Measurements from ENCODE around the gene KREMEN1.

KREMEN1 gene

DNA sequence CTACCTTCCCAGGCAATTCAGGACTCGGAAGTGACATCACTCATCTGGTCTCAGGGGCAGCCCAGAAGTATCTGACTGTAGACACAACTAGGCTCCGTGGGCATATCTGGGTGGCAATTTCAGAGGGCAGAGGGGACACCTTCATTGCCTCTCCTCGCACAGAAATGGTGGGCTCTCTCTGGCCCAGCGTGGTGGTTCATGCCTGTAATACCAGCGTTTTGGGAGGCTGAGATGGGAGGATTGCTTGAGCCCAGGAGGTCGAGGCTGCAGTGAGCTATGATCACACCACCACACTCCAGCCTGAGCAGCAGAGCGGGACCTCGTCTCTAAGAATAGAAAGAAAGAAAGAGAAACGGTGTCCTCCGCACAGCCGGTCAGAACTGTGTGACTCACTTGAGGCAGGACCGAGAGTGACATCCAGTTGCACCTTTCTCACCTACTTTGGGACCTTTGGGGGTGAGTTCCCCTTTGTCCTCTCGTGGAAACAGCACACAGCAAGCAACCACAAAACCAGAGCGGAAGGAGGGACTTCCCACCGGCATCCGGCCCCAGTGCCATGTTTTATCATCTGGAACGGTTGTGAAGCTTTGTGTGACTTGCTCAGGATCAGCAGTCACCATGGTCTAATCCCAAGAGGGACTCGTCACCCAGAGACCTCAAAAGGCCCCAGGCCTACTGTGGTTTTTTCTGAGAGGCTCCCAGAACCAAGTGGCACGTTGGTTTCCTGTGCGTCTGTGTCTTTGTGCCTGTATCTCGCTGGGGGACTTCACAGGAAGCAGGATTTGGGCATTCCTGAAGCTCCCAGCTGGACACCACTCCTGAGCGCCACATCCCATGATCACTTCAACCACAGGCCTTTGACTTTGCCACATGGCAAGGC is 94.4 kb downstream of the KREMEN1 start:
- Histone ChIP-seq H3K27ac (ENCODE audit: low read length) (no peak overlapping the region), H3K36me3 (ENCODE audit: insufficient read depth, low read depth, low read length) (no peaks in the 10 kb centered on the region), H3K9me3 (ENCODE audit: insufficient read depth, low read depth, low read length) (no peaks in the 10 kb centered on the region), H3K27me3 (ENCODE audit: insufficient read depth, low read length) (no peaks in the 10 kb centered on the region; the same call in 1 of the 2 replicates), H3K4me3 (ENCODE audit: low read length) (no peak overlapping the region), H3K4me1 (ENCODE audit: insufficient read depth, low read length) (no peaks in the 10 kb centered on the region), H3K9ac (ENCODE audit: low read depth, low read length) (no peak overlapping the region)

DNA sequence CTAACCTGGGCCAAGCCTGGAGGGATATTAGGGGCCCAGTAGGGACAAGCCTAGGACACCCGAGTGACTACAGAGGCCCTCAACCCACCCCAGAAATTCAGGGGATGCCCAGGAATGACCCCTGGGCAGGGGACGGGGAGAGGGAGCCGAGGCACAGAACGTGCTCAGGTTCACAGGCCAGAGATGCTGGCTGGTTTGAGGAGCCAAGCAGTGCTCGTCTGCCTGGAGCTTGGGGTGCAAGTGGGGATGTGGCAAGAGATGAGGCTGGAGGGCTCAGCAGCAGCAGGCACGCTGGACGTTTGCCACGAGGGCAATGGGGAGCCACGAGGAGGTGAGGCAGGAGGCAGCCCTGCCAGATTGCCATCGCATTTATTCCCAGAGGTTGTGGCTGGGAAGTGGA is 98.9 kb downstream of the KREMEN1 start:
- no peak overlapping the region for H3K27ac ChIP-seq (ENCODE audit: low read length)
- H3K4me1 ChIP-seq (ENCODE audit: insufficient read depth, low read length) = no peaks in the 10 kb centered on the region
- no peak overlapping the region for H3K9ac ChIP-seq (ENCODE audit: low read depth, low read length)
- H3K4me3 ChIP-seq (ENCODE audit: low read length) = no peak overlapping the region
- H3K27me3 ChIP-seq (ENCODE audit: insufficient read depth, low read length) = no peaks in the 10 kb centered on the region
- H3K9me3 ChIP-seq (ENCODE audit: insufficient read depth, low read depth, low read length) = peaks cover 8% of the 10 kb centered on the region
- no peaks in the 10 kb centered on the region for H3K36me3 ChIP-seq (ENCODE audit: insufficient read depth, low read depth, low read length)

- peaks cover 8% of the 10 kb centered on the region for H3K9me3 ChIP-seq (ENCODE audit: insufficient read depth, low read depth, low read length)
- no peak overlapping the region for H3K9ac ChIP-seq (ENCODE audit: low read depth, low read length)
- H3K4me3 ChIP-seq (ENCODE audit: low read length) = no peak overlapping the region
- no peak overlapping the region for H3K27ac ChIP-seq (ENCODE audit: low read length)
- no peaks in the 10 kb centered on the region for H3K36me3 ChIP-seq (ENCODE audit: insufficient read depth, low read depth, low read length)
- no peaks in the 10 kb centered on the region for H3K4me1 ChIP-seq (ENCODE audit: insufficient read depth, low read length)
- H3K27me3 ChIP-seq (ENCODE audit: insufficient read depth, low read length) = no peaks in the 10 kb centered on the region
Measured at GRCh38 chr22:29172216-29172615, 99.4 kb downstream of the KREMEN1 start.

DNA sequence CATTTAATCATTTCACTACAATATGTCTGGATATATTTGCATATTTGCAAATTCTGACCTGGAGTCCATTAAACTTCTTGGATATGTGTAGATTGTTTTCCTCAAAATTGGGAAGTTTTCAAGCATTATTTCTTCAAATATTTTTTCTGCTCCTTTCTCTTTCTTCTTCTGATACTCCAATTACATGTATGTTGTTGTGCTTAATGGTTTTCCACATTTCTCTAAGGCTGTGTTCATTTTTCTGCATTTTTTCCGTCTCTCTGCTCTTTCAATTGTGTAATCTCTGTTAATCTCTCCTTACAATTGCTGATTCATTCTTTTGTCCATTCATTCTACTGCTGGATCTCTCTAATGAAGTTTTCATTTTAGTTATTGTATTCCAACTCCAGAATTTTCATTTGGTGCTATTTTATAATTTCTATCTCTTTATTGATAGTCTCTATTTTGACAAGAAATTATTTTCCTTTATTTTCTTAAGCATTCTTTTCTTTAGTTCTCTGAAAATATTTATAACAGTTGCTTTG is 102.5 kb downstream of the KREMEN1 start:
- Histone ChIP-seq H3K9ac (ENCODE audit: low read depth, low read length) (no peak overlapping the region), H3K4me3 (ENCODE audit: low read length) (no peak overlapping the region), H3K9me3 (ENCODE audit: insufficient read depth, low read depth, low read length) (peaks cover 8% of the 10 kb centered on the region), H3K27me3 (ENCODE audit: insufficient read depth, low read length) (no peaks in the 10 kb centered on the region), H3K36me3 (ENCODE audit: insufficient read depth, low read depth, low read length) (no peaks in the 10 kb centered on the region), H3K4me1 (ENCODE audit: insufficient read depth, low read length) (no peaks in the 10 kb centered on the region), H3K27ac (ENCODE audit: low read length) (no peak overlapping the region)

DNA sequence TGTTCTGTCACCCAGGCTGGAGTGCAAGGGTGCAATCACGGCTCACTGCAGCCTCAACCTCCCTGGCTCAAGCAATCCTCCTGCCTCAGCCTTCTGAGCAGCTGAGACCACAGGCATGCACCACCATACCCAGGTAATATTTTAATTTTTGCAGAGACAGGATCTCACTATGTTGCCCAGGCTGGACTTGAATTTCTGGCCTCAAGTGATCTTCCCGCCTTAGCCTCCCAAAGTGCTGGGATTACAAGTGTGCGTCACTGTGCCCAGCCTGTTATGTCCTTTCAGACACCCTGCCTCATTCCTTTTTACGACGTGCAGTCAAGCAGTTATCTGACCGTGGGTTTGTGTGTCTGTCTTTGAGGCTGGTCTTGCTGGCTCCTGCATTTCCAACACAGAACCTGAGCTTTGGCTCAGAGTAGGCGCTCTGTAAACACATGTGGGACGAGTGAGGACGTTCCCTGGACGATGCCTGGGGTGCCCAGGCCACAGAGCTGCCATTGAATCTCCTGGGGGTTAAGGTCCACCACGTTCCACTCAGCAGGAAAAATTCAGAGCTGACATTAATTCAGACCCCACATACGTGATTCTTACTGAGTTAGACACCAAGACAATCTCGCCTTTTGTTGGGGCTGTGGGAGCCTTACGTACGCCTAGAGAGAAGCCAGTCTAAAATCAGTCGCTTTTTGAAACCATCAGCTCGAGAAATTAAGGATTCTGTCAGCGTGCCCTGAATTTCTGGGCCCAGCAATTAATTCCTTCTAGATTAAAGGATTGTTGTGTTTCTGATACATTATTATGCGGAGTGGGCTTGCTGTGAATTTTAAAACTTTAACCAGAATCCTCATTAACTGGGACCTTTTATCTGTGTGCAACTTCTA is 111.4 kb downstream of the KREMEN1 start:
- Histone ChIP-seq H3K4me3 (ENCODE audit: low read length) (no peak overlapping the region), H3K36me3 (ENCODE audit: insufficient read depth, low read depth, low read length) (no peaks in the 10 kb centered on the region), H3K9ac (ENCODE audit: low read depth, low read length) (no peak overlapping the region), H3K4me1 (ENCODE audit: insufficient read depth, low read length) (peaks cover 5% of the 10 kb centered on the region; the same call in 1 of the 2 replicates), H3K27me3 (ENCODE audit: insufficient read depth, low read length) (no peaks in the 10 kb centered on the region), H3K27ac (ENCODE audit: low read length) (no peak overlapping the region), H3K9me3 (ENCODE audit: insufficient read depth, low read depth, low read length) (no peaks in the 10 kb centered on the region)

DNA sequence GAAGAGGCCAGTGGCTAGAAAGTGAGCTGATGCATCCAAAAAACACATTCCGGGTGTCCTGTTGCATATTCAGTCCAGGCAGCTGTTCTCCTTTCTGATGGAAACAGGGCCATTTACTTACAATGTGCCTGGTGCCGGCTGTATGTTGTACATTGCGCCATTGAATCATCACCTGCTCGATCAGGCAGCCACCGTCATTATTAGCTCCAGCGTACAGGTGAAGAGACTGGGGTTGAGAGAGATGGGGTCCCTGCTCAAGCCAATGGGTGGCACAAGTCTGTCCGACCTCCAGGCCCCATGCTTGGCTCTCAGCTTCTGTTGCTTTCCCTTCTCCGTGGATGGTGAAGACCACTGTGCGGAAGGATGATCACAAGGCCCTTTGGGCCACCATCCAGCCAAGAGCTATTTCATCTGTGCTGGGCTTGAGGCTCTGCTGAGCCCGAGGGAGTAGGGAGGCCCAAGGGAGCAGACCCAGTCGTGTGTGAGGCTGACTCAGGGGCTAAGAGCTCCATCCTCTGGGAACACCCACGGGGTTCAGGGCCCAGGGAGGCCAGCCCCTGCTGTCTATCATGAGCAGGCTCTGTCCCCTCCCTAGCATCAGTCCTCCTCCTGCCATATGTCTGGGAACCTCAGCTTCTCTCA is 112.1 kb downstream of the KREMEN1 start:
- H3K27ac ChIP-seq (ENCODE audit: low read length) = no peak overlapping the region
- H3K27me3 ChIP-seq (ENCODE audit: insufficient read depth, low read length) = no peaks in the 10 kb centered on the region
- H3K9me3 ChIP-seq (ENCODE audit: insufficient read depth, low read depth, low read length) = no peaks in the 10 kb centered on the region
- H3K9ac ChIP-seq (ENCODE audit: low read depth, low read length) = no peak overlapping the region
- H3K4me1 ChIP-seq (ENCODE audit: insufficient read depth, low read length) = peaks cover 5% of the 10 kb centered on the region; the same call in 1 of the 2 replicates
- H3K36me3 ChIP-seq (ENCODE audit: insufficient read depth, low read depth, low read length) = no peaks in the 10 kb centered on the region
- H3K4me3 ChIP-seq (ENCODE audit: low read length) = no peak overlapping the region

- H3K36me3 ChIP-seq (ENCODE audit: insufficient read depth, low read depth, low read length) = no peaks in the 10 kb centered on the region
- H3K27ac ChIP-seq (ENCODE audit: low read length) = no peak overlapping the region
- no peak overlapping the region for H3K4me3 ChIP-seq (ENCODE audit: low read length)
- peaks cover 5% of the 10 kb centered on the region; the same call in 1 of the 2 replicates for H3K4me1 ChIP-seq (ENCODE audit: insufficient read depth, low read length)
- no peak overlapping the region for H3K9ac ChIP-seq (ENCODE audit: low read depth, low read length)
- H3K9me3 ChIP-seq (ENCODE audit: insufficient read depth, low read depth, low read length) = no peaks in the 10 kb centered on the region
- H3K27me3 ChIP-seq (ENCODE audit: insufficient read depth, low read length) = no peaks in the 10 kb centered on the region
Measured at GRCh38 chr22:29186302-29186701, 113.5 kb downstream of the KREMEN1 start.

GRCh38 chr22:29187831-29188230 is 115.0 kb downstream of the KREMEN1 start:
- Histone ChIP-seq H3K9ac (ENCODE audit: low read depth, low read length) (no peak overlapping the region), H3K36me3 (ENCODE audit: insufficient read depth, low read depth, low read length) (no peaks in the 10 kb centered on the region), H3K4me1 (ENCODE audit: insufficient read depth, low read length) (peaks cover 5% of the 10 kb centered on the region; the same call in 1 of the 2 replicates), H3K4me3 (ENCODE audit: low read length) (no peak overlapping the region), H3K27ac (ENCODE audit: low read length) (no peak overlapping the region), H3K27me3 (ENCODE audit: insufficient read depth, low read length) (no peaks in the 10 kb centered on the region), H3K9me3 (ENCODE audit: insufficient read depth, low read depth, low read length) (no peaks in the 10 kb centered on the region)

DNA sequence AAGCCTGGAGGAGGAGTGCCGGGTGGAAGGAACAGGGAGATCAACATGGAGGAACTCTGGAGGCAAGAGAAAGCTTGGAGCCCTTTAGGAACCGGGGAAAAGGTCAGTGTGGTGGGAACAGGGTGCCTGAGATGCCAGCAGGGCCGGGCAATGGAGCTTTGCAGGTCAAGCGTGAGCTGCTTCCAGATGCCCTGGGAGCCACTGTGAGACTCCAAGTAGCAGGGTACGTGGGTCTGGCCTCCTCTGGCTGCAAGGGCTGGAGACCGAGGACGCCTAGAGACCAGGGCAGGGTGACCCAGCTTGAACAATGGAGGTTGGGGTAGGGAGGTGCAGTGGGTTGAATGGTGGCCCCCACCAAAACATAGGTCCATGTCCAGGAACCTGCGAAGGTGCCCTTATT is 117.2 kb downstream of the KREMEN1 start:
- H3K27me3 ChIP-seq (ENCODE audit: insufficient read depth, low read length) = no peaks in the 10 kb centered on the region
- H3K27ac ChIP-seq (ENCODE audit: low read length) = no peak overlapping the region
- no peak overlapping the region for H3K4me3 ChIP-seq (ENCODE audit: low read length)
- no peaks in the 10 kb centered on the region for H3K36me3 ChIP-seq (ENCODE audit: insufficient read depth, low read depth, low read length)
- no peaks in the 10 kb centered on the region; the same call in 1 of the 2 replicates for H3K4me1 ChIP-seq (ENCODE audit: insufficient read depth, low read length)
- H3K9ac ChIP-seq (ENCODE audit: low read depth, low read length) = no peak overlapping the region
- no peaks in the 10 kb centered on the region for H3K9me3 ChIP-seq (ENCODE audit: insufficient read depth, low read depth, low read length)

- Histone ChIP-seq H3K27ac (ENCODE audit: low read length) (no peak overlapping the region), H3K9me3 (ENCODE audit: insufficient read depth, low read depth, low read length) (no peaks in the 10 kb centered on the region), H3K27me3 (ENCODE audit: insufficient read depth, low read length) (no peaks in the 10 kb centered on the region), H3K9ac (ENCODE audit: low read depth, low read length) (no peak overlapping the region), H3K4me3 (ENCODE audit: low read length) (no peak overlapping the region), H3K36me3 (ENCODE audit: insufficient read depth, low read depth, low read length) (no peaks in the 10 kb centered on the region), H3K4me1 (ENCODE audit: insufficient read depth, low read length) (no peaks in the 10 kb centered on the region)
Measured at GRCh38 chr22:29190918-29191317, 118.1 kb downstream of the KREMEN1 start.

DNA sequence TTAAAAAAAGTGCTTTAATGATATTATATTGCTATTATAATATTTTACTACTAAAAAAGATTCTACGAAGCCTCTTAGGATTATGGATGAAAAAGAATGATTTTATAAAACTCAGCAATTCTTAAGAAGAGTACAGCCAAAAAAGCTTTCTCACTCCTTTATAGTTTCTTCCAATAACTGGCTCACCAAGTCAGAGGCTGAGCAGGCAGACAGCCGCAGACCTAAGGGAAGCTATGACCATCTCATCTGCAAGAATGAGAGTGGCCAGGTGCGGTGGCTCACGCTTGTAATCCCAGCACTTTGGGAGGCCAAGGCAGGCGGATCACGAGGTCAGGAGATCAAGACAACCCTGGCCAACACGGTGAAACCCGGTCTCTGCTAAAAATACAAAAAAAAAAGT is 120.2 kb downstream of the KREMEN1 start:
- Histone ChIP-seq H3K9ac (ENCODE audit: low read depth, low read length) (no peak overlapping the region), H3K9me3 (ENCODE audit: insufficient read depth, low read depth, low read length) (no peaks in the 10 kb centered on the region), H3K36me3 (ENCODE audit: insufficient read depth, low read depth, low read length) (no peaks in the 10 kb centered on the region), H3K4me1 (ENCODE audit: insufficient read depth, low read length) (no peaks in the 10 kb centered on the region), H3K27me3 (ENCODE audit: insufficient read depth, low read length) (no peaks in the 10 kb centered on the region), H3K27ac (ENCODE audit: low read length) (no peak overlapping the region), H3K4me3 (ENCODE audit: low read length) (no peak overlapping the region)
